GM21423 (cell line): ENCODE data around the gene NR2F2.

ENCODE experiments used
- ATAC-seq: cut with Tn5 transposase; IDR thresholded peaks from one replicate; pipeline ENCODE4 v1.9.1; 2021; ENCODE audit warnings: mild to moderate bottlenecking, moderate library complexity; ENCODE audit not compliant: unreplicated experiment

NR2F2 gene

DNA sequence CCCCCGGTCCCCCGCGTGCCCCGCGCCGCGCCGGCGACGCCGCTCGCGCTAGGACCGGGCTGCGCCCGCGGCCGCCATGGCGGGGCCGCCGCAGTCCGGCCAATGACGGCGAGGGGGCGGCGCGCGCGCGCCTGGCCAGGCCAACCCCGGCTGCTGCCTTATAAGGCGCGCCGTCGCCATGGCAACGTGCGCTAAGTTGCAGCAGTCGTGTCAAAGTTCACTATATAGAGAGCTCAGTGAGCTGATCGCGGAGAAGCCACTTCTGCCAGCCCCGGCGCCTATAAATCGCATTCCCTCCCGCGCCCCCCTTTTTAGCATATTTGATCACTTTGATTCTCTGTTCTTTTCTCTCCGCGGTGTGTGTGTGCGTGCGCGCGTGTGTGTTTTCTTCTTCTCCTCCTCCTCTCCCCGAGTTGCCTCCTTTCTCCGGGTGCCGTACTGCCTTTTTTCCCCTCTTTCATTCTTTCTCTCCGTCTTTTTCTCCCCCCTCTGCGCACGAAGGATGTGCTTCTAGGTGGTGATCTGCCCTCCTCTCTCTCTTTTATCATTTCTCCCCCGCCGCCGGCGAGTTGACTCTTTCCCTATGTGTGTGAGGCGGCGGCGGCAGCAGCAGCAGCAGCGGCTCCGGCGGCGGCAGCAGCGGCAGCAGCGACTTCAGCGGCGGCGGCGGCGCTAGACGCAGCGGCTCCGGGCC is at the start of gene NR2F2:
NR2F2 (plus strand) TSS at position 251 of the 694 bp plus-strand sequence. CDS start 1,406 bp downstream, outside the sequence.
- peak; percentile 80 for ATAC-seq

DNA sequence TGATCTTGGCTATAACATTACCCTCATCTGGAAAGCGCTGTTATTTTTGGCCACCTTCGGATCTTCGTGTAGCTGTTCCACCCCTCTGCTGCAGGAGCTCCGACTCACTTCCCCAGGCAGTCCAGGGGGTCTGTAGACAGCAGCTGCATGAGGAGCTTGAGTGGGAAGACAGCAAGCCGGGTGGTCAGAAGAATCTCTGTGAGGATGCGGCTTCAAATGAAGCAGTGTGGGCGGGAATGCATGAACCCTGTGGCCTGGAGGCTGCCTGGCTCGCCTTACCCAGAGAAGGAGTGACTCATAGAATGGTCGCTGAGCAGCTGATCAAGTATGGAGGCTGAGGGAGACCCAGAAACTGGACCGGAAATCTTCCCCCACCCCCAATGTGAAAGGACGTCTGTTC is 45.2 kb upstream of the NR2F2 start:
- ATAC-seq = no peak

DNA sequence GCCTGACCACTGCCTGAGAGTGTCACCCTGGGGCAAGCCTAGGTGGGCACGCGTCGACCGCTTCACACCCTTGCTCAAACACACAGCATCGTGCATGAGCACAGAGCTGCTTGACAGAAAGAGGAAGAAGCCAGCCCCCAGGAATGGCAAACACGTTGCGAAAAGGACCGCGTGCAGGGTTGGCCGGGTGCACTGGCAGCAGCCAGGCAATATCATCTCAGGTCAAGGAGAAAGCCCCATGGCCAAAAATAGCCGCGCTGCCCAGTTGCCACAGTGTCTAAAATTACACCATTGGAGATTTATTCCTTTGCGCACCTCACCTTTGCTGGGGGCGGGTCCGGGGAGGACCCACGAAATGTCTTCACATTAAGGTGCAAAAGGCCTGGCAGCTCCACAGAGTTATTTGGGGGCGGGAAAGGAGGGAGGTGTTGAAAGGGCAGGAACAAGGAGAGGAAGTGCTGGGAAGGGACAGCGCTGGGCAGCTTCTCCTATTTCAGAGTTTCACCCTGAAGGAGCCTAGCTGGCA is 44.7 kb upstream of the NR2F2 start:
- no peak for ATAC-seq

DNA sequence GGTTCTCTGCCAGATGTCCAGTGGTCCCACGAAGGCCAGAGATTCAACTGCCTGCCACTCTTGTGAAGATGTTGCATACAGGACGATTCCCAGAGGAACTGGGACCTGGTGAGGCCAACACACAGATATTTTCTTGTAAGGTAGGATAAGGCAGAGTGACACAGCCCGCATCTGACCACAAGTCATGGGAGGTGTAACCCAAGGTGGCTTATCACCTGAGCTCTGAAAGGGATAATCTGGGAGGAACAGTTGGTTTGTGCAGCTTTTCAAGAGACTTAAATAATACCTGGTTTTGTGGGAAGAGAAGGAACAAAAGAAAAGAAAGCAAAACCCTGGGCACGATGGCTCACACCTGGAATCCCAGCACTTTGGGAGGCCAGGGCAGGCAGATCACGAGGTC is 39.8 kb upstream of the NR2F2 start:
- no peak for ATAC-seq

DNA sequence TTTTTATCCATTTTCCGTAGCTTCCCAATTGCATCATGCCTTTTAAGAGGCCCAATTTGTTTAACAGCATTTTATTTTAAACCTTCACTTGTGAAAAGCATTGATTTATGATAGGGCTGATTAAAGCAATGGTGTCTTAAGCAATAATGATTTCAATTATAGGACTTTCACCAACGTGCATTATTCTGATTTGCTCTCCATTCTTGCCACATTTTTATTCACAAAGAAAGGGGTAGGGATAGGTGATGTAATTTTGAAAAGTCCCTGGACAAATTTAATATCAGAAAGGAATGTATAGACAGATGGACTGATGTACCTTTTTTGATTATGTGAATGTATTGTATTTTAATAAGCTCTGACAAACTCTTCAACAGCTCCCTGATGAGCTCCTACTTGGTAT is 37.9 kb upstream of the NR2F2 start:
- no peak for ATAC-seq

DNA sequence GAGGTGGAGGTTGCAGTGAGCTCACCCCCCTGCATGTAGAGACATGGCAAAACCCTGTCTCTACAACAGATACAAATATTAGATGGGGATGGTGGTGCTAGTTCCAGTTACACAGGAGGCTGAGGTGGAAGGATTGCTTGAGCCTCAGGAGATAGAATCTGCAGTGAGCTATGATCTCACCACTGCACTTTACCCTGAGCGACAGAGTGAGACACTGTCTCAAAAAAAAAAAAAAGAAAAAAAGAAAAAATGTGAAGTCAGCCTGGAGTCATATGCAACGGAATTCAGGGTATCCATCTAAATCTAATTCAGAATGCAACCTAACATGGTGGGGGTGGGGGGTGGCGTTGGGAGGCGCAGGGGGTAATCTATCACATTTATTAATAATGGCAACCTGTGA is 37.1 kb upstream of the NR2F2 start:
- no peak for ATAC-seq

DNA sequence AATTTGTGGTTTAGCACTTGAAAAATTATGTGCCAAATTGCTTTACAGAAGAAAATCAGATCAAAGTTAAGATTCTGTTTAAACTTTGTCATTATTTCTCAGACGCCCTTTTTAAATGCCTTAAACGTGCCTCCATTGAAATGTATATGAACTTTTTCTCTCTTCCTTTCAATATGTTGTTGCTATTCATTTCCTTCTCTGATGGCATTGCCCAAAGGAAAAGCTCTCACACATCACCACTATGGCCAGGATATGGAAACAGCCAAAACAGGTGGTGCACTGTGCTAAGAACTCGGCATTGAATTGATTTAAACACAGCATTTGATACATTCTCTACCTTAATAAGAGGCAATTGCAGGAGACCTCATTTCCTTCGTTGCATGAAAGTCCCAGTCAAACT is 35.7 kb upstream of the NR2F2 start:
- no peak for ATAC-seq

DNA sequence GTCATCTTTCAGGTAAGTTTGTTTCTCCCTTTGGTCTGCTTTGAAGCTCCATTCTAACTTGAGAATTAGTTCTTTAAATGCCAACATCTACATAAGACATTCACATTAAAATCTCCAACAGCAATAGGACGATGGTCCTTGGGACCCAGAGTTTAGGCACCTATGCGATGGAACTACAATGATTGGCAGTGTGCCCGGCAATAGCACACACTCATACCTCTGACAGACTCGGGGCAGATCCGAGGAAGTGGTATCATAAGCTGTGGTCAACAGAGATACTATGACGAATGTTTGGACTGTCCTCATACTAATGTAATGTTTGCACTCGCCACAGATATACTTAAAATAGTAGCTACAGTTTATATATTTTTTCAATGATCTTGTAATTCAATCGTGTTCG is 34.2 kb upstream of the NR2F2 start:
- ATAC-seq = no peak

DNA sequence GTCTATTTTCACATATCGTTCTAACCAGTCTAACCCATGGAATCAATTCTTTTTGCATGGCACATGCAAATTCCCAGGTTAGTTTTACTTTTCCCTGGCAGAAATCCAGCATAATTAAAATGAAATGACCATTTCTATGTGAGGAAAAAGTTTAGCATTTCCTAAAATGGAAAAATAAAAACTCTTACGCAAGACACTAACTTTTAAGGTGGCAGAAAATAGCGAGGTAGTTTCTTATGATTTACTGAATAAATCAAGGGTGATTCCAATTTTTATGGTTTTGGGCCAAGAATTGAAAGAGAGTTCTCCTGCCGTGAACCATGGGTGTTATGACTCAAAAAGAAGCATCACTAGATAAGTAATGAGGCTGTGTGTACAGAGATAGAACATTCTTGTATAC is 32.7 kb upstream of the NR2F2 start:
- no peak for ATAC-seq

DNA sequence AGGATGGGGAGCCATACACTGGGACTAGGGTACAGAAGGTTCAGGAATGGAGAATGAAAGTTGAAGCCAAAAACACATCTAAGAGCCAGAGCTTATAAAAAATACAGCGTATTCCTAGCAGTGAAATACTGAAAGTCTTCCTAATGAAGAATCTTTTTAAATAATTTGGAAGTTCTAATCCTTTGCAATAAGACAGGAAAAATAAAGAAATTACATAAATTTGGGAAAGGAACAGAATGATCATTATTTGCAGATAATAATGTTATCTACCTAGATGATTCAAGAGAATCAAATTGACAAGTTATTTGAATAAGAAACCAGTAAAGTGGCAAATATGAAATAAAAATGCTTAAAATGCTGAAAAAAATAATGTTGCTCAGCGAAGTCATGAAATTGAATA is 32.3 kb upstream of the NR2F2 start:
- ATAC-seq = no peak

DNA sequence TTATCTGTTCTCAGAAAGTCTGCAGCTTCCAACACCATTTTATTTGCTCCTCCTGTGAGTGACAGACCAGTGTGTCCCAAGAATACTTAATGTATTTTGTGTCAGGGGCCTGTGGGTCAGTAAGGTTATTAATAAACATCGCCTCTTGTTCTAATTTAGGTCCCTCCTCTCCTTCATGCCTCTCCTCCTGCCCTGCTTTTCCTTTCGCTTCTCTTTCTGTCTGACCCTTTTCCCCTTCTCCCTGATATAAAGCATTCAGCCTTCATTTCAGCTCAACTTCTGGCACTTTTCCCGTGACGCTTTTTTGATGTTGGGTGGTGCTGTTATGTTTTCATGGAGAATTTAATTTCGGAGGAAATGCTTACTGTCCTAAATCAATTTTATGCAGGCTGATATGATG is 29.7 kb upstream of the NR2F2 start:
- ATAC-seq = no peak

DNA sequence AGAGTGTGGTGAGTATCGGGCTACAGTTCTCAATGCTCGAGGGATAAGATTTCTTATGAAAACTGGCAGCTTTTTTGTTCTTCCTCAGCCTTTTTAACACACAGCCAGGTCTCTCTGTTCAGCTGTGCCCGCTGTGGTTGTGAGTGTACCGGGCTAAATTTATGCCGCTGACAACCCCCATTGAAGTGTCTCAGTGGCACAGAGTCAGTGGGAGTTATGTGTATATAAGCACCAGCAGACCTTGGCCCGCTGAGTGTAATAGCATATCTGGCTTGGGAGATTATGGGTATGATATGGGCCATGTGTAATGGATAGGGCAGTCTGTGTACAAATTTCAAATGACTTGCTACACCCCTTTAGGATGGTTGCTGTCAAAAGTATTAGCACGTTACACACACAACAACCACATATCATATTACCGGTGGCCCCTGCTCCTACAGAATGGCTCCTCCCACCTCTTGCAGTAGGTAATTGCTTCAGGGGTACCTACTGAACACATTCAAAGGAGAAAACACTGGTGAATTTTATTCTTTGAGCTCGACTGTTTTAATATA is 26.9 kb upstream of the NR2F2 start:
- ATAC-seq = no peak

DNA sequence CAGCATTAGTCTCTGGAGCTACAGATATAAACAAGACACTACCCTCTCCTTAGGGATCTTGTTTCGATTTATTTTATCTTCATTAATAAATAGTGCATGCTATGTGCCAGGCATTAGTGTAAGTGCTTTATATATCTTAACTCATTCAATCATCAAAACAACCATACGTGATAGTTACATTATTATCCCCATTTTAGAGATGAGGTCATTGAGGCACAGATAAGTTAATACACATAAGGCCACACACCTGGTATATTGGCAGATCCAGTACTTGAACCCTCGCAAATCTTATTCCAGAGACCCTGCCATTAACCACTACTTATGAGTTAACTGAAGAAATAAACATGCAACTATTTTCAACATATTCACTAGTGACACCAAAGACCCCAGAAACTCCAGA is 25.7 kb upstream of the NR2F2 start:
- ATAC-seq = no peak

DNA sequence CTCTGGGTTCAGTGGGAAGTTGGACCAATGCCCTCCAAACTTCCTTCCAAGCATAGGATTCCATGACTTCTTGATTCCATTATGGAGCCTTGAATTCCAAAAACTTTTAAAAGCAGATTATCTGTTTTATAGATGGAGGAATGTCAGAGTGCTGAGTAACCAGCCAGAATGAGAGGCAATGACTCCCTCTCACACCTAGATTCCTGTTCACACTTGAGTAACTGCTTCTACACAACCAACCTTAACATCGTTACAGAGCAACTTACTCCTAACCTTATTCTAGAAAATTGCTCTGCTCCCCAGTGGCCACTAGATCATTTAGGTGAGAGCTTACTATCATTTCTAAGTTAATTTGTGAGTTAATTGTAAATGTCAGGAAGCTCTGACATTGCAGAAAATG is 24.2 kb upstream of the NR2F2 start:
- ATAC-seq = no peak

DNA sequence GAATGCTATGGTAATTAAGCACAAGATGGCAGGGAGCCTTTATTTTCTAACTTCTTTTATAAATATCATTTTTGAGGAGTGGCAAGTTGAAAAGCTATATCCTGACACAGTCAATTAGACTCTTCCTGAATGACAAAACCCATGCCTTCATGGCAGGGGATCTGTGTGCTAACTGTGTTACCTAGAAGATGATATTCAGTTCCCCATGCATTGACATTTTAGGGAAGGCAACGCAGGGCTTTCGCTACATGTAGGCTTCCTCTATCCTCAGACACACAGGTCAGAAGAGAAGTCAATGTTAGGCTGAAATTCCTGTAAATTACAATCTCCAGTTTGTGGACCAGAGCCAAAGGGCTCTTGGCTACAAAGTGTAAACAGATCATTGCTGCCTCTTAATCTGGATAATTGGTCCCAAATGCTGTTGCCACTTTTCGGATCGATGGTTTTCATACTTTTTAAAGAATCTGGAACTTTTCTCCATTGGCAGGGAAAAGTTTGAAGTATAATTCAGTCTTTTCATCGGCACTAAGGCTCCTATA is 22.6 kb upstream of the NR2F2 start:
- no peak for ATAC-seq

DNA sequence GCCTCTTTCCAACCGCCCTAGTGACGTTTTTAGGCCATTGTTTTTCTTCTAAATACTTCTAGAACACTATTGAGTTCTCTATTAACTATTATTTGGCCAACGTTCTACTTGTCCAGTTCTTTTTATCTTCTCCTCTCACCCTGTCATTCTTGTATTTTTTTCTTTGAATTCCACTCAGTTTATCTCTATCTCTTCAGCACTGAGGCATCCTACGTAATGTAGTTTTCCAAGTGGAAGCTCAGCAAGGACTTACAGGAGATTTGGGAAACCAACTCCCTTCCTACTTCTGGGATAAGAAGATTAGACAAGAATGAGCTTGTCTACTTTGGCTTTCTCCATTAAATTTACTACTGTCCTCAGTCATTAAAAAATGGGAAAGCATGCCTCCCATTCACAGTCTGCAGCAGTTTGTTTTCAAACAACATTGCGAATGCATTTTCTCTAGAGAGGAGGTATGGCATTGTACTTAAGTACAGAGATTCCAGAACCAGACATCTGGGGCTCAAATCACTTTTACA is 21.3 kb upstream of the NR2F2 start:
- ATAC-seq = no peak

DNA sequence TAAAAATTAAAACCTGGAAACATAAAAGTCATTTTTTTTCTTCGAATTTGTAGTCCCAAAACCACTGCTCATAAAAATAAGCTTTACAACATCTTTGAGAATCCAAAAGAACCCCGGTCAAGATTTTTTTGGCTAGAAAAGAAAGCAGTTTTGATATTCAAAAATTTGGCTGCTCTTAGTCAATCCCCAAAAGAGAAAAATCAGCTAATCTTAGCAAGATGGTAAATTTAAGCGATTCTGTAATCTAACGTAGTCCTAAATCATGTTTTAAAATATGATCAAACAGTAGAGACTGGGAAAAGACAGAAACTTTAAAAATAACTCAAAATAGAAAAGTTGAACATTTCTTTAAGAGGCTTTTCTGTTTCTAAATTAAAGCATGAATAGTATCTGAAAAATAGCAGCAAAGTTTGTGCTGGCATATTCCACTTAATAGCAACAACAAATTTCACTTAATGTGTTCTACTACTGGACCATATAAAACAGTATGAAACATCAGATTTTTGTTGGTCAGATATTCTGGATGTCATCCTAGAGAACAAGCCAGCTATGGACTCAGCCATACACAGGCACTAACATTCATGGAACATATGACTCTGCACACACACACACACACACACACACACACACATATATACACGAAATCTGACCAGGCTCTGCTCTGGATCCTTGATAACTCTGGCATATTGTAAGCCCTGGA is 19.1 kb upstream of the NR2F2 start:
- ATAC-seq = no peak

DNA sequence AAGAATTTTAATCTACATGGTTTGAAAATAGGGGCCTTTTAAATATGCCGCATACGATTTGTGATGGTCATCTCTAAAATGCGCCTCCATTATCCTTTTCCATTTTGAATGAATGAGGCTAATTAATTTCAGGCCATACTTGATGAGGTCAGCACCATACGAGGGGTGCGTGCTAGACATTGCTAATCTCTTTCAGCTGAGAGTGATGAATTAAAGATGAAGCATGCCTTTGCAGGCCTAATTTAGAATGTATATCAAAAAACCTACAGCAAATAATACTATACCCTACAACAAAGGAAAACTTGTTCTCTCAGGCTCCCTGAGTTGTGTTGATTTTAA is 18.6 kb upstream of the NR2F2 start:
- ATAC-seq = no peak

DNA sequence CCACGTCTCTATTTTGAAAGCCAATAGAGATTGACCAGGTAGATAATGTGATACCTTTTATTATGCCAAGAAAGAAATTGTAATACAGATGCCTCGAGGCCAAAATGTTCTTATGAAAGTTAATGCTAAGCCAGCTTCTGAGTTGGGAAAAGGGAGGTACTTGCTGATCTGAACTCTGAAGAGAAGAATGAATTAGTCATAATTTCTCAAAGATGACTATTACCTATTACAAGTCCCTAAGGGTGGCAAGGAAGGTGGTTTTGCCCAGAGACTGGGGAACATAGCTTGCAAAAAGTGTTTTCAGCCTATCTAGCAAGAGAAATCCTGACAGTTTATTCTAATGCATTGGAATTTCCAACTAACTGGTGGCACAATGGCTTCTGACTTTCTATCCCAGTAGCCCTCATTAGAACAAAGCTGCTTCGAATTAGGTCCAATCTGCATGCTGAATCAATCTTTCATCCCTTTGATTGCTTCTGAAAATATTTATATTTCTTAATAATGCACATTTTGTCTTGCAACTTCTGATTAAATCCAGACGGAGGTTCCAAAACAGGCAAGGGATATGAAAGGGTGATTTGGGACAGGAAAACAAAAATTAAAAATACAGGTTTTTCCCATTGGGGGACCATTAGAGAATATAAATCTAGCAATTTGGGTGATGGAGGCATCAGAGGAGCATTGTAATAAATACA is 17.7 kb upstream of the NR2F2 start:
- ATAC-seq = no peak

DNA sequence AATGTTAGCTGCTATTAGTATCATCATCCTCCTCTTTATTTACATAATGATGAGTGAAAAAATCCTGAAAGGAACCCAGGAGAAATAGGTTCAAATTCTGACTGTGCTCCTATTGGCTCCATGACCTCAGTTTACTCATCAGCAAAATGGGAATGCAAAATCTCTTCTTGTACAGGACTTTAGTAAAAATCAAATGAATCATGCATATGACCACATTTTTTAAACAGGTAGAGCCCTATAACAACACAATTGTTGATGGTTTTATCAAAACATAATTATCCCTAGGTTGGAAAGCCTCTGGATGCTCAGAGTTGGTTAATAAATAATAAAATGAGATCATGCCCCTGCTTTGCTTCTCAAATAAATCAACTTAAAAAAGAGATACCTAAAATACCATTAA is 16.0 kb upstream of the NR2F2 start:
- ATAC-seq = no peak

DNA sequence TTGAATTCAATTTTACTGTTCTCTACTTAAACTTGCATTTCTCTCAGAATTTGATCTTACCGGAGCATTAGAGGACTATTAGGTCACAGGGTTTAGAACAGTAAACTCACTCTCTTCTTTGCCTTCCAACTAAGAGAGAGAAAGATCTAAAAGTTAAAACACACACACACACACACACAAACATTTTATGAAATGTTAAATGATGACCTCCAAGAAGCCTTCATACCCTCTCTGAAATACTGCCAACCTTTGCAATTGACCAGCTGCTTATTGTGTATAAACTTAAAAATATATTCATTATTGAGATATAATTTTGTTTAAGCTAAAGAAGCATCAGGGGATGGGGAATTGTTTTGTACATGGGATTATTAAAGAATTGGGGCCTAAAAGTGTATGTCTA is 15.5 kb upstream of the NR2F2 start:
- no peak for ATAC-seq
